Stimulated activated naive CD8-positive, alpha-beta T cell treated with anti-CD3 and anti-CD28 coated beads, Interleukin-15, Interleukin-2, amounts not matched to agents 100 U/mL and 50 U/mL, for 24 hours (primary cell): ENCODE data around the gene BCAT1.
"Not testable (repeated sequence)": the region's sequence is repeated elsewhere in the genome, so short reads cannot be mapped to it uniquely, and the experiment has no call there.

Experiments
- ATAC-seq: fragments of 150-1000 bp; cut with Tn5 transposase; one replicate; pipeline ENCODE4 v1.10.0; 2021
- DNase-seq: peaks from one replicate; pipeline ENCODE4 v3.0.0; 2021

The BCAT1 gene

GRCh38 chr12:24926080-24926479, 22.8 kb downstream of the BCAT1 start:
- not testable (repeated sequence) for ATAC-seq, DNase-seq

- ATAC-seq: no peak
- DNase-seq: no peak
Observed at GRCh38 chr12:24922090-24922489, 26.8 kb downstream of the BCAT1 start.

GRCh38 chr12:24921251-24922038, 27.5 kb downstream of the BCAT1 start:
- no peak for DNase-seq
- peak; percentile 66 for ATAC-seq

GRCh38 chr12:24920141-24920540, 28.8 kb downstream of the BCAT1 start:
- DNase-seq (no peak), ATAC-seq (no peak)

- DNase-seq: peak; percentile 45
- ATAC-seq: peak; percentile 65
Observed at GRCh38 chr12:24919346-24920001, 29.4 kb downstream of the BCAT1 start.

GRCh38 chr12:24918596-24918995, 30.3 kb downstream of the BCAT1 start:
- DNase-seq (no peak), ATAC-seq (no peak)

- ATAC-seq: no peak
- no peak for DNase-seq
Observed at GRCh38 chr12:24915501-24915900, 33.4 kb downstream of the BCAT1 start.

- DNase-seq (no peak), ATAC-seq (no peak)
Observed at GRCh38 chr12:24913953-24914352, 34.9 kb downstream of the BCAT1 start.

- ATAC-seq (no peak), DNase-seq (no peak)
Observed at GRCh38 chr12:24913130-24913529, 35.8 kb downstream of the BCAT1 start.

GRCh38 chr12:24911271-24911791, 37.6 kb downstream of the BCAT1 start:
- ATAC-seq (no peak), DNase-seq (no peak)

GRCh38 chr12:24910192-24910591, 38.7 kb downstream of the BCAT1 start:
- ATAC-seq, DNase-seq: not testable (repeated sequence)

GRCh38 chr12:24909667-24910066, 39.2 kb downstream of the BCAT1 start:
- peak; percentile 38 for ATAC-seq
- no peak for DNase-seq

GRCh38 chr12:24907464-24907863, 41.4 kb downstream of the BCAT1 start:
- no peak for ATAC-seq
- DNase-seq: no peak

- ATAC-seq: no peak
- DNase-seq: no peak
Observed at GRCh38 chr12:24906141-24906540, 42.8 kb downstream of the BCAT1 start.

GRCh38 chr12:24905431-24905830, 43.5 kb downstream of the BCAT1 start:
- DNase-seq: no peak

GRCh38 chr12:24904871-24905270, 44.0 kb downstream of the BCAT1 start:
- ATAC-seq: no peak

More at GRCh38 chr12:24905431-24905830, 43.5 kb downstream of the BCAT1 start:
- no peak for ATAC-seq

GRCh38 chr12:24903329-24904088, 45.4 kb downstream of the BCAT1 start:
- DNase-seq (peak; percentile 33), ATAC-seq (no peak)

More at GRCh38 chr12:24904871-24905270, 44.0 kb downstream of the BCAT1 start:
- DNase-seq: no peak

- DNase-seq (peak; percentile 53), ATAC-seq (peak; percentile 62)
Observed at GRCh38 chr12:24902511-24903328, 46.2 kb downstream of the BCAT1 start.

GRCh38 chr12:24901576-24902461, 47.1 kb downstream of the BCAT1 start:
- ATAC-seq: no peak

GRCh38 chr12:24900196-24900595, 48.7 kb downstream of the BCAT1 start:
- DNase-seq: no peak
- ATAC-seq: no peak

More at GRCh38 chr12:24901576-24902461, 47.1 kb downstream of the BCAT1 start:
- DNase-seq: peak; percentile 37
